ENCODE measurements around the gene ETFA. TPM values are rescaled to one million over a fixed set of nuclear protein-coding genes. Genes with fewer than 3 reads are reported as not detected.

ETFA gene
- total RNA-seq, 1 experiment from 2014 or later, result 273 TPM

DNA sequence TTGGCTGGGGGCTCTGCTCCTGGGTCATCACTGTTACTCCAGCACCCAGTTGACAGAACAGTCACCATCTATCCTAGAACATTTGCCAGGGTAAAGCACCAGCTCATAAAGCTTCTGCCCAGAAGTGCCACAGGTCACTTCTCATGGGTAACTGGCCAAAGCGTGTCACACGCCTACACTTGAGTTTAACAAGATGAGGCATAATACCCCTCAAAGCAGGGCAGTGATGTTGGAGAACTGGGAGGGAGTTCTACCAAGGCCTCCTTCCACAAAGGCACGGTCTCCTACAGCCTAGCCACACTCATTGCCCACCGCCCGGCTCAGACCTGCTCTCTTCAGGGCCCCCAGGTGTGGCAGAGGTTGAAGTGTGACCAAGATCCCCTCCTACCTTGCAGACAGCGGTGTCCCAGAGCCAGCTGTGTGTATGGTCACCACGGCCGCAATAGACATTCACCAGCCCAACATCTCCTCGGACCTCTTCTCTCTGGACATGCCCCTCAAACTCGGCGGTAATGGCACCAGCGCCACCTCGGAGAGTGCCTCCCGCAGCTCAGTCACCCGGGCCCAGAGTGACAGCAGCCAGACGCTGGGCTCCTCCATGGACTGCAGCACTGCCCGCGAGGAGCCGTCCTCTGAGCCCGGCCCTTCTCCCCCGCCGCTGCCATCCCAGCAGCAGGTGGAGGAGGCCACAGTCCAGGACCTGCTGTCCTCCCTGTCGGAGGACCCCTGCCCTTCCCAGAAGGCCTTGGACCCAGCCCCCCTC is 107.7 kb downstream of the ETFA start:
- no peak for DNase-seq (ENCODE audit: low spot score)
- in situ Hi-C loops (cut with HindIII; ENCODE audit: low sequenced_read_pairs), result no loop called here

DNA sequence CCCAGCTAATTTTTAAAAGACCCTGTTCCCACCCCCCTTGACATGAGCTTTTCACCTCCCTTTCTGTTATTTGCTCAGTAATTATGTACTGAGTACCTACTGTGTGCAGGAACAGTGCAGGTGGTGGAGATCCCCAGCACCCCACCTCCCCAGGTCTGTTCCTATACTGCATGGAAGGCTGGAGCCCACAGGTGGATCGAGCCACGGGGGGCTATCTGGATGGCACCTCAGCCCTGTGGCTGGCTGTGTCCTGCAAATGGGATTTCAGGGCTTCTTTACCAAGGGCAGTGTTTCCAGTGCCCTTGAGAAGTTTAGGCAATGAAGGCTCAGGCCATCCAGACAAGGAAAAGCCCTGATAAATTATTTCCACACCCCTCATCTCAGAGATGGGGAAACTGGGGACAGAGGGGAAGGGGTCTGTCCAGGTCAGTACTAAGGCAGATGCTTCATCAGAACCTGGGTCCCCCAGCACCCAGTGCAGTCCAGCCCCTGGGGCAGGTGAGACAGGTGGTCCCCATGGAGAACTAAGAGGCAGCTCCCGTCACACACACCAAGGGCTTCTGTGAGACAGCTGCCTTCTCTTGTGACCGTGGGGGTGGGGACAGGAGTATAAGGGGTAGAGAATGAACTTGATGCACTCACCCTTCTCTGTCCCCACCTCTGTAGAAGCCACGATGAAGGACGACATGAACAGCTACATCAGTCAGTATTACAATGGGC is 109.6 kb downstream of the ETFA start:
- DNase-seq (ENCODE audit: low spot score), result no peak
- in situ Hi-C loops (cut with HindIII; ENCODE audit: low sequenced_read_pairs), result no loop called here

DNA sequence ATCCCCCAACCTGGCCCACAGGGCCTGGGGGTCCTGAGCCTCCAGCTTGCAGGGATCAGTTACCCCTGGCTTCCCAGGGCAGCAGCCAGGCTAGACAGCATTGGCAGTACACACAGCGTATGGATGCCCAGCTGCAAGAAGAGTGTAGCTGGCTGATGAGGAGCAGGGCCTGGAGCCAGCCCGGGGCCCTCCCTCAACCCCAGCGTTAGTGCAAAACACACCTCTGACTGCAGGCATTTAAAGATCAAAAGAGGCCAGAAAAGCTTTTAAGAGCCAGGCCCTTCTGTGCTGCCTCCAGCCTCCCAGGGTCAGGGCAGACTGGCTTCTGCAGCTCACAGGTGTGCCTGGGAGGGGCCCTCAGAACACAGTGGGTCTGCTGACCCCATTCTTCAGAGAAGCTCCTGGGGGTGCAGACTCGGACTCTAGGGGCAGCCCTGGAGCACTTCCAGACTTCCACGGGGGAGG is 110.6 kb downstream of the ETFA start:
- in situ Hi-C loops (cut with HindIII; ENCODE audit: low sequenced_read_pairs), result no loop called here
- no peak for DNase-seq (ENCODE audit: low spot score)

DNA sequence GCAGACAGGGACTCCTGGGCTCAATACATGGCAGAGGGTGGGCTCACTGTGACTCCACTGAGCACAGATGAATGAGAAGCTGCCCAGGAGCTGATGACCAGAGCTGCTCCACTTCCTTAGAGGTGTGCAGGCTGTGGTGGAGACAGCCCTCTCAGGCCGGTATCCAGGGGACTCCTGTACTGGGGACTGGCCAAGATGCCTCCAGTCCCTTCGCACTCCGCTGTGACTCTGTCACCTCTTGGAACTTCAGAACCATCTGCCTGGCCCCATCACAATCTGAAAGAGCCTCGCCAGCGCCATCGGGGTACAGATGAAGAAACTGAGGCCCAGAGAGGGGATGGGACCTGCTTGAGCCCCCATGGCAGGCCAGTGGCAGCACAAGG is 111.2 kb downstream of the ETFA start:
- no peak for DNase-seq (ENCODE audit: low spot score)
- in situ Hi-C loops (cut with HindIII; ENCODE audit: low sequenced_read_pairs), result no loop called here

DNA sequence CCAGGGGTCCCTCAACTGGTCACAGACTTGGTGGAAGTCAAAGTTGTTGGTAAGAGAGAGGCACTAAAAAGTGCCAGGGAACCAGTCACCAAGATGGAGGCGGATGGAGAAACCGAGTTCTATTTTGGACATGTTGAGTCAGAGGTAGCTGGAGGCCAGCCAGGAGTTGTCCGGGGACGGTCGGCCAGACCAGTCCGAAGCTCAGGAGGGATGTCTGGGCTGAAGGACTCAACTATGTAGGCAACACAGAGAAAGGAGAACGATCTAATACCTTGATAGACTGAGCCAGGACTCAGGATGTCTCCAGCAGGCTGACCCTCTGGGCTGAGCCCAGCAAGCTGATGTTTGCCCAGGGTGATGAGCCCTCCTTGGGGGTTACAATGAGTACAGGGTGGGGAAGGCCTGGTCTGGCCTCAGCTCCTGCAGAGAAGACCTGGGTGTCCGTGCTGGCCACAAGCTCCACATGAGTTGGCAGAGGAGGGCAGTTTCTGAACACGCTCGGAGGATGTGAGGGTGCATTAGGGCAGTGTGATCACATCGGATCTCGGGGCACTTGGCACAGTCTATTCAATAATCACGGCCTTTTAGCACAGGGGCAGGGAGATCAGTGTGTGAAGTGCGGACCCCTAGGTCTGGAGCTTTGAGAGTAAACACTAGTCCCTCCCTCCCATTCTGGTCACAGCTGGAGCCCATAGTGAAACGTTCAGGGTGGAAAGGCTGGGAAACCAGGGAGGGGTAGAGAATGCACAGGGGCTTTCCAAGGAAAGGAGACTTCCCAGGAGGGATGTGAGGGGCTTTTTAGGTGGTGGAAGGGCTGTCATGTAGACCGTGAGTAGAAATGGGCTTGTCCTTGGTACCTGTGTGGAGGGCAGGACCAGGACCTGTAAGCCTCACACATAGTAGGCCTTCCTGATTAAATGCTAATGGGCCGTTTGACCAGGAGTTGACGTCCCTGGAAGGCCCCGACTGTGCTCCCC is 111.9 kb downstream of the ETFA start:
- in situ Hi-C loops (cut with HindIII; ENCODE audit: low sequenced_read_pairs), result no loop called here
- DNase-seq (ENCODE audit: low spot score), result peak; percentile 71

DNA sequence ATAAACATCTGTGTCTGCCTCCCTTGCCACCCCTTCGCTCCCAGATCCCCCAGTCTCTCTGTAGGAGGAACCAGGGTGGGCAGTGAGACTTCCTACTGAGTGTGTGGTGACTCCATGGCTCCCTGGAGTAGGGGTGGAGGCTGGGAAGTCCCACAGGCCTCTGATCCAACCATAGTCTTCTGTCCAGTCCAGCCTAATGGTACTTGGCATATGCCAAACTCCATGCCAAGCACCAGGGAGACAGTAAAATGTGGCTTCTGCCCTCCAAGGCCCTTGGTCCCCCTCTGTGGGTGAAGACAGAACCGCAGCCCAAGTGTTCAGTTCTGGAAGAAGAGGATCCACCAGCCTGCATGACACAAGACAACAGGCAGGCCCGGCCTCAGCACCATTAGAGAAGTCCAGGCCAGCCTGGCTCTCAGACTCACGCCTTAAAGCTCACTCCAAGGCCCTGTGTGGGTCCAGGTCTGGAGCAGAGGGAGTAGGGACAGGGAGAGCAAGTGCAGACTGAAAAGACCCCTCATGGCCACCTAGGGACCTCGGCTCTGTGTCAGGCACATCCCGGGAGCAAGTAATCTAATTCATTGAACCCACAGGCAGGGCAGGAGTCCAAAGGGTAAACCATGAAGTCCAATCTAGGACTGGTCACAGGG is 112.7 kb downstream of the ETFA start:
- in situ Hi-C loops (cut with HindIII; ENCODE audit: low sequenced_read_pairs), result no loop called here
- DNase-seq (ENCODE audit: low spot score), result peak; percentile 0

DNA sequence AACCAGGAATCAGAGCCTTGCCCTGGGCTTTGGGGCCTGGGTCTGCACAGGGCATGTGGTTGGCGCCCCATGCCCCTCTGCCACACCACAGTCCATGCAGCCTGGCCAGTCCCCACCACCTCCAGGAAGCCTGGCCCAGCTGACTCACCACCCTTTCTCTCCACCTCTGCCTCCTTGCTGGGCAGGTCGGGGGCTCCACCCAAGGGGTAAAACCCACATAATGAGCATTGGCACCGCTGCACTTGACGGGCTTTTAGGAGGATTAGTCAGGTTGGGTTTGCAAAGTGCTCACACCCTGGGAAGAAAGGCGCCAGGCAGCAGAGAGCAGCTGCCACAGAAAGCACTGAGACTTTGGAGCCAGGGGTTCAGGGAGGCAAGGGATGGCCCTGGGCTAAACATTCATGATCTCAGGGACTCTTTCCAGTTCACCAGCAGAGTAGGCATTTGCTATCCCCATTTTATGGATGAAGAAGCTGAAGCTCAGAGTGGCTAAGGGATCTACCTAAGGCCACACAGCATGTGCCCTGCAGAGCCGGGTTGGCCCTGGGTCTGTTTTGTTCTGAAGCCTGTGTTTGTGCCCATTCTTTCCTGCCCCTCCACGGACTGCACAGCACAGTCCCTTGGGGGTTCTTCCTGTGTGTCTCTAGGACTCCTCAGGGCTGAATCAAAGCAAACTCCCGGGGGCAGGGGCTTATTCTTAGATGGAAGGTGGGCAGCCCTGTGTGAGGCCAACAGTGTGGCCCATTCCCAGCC is 113.4 kb downstream of the ETFA start:
- in situ Hi-C loops (cut with HindIII; ENCODE audit: low sequenced_read_pairs), result no loop called here
- DNase-seq (ENCODE audit: low spot score), result no peak

DNA sequence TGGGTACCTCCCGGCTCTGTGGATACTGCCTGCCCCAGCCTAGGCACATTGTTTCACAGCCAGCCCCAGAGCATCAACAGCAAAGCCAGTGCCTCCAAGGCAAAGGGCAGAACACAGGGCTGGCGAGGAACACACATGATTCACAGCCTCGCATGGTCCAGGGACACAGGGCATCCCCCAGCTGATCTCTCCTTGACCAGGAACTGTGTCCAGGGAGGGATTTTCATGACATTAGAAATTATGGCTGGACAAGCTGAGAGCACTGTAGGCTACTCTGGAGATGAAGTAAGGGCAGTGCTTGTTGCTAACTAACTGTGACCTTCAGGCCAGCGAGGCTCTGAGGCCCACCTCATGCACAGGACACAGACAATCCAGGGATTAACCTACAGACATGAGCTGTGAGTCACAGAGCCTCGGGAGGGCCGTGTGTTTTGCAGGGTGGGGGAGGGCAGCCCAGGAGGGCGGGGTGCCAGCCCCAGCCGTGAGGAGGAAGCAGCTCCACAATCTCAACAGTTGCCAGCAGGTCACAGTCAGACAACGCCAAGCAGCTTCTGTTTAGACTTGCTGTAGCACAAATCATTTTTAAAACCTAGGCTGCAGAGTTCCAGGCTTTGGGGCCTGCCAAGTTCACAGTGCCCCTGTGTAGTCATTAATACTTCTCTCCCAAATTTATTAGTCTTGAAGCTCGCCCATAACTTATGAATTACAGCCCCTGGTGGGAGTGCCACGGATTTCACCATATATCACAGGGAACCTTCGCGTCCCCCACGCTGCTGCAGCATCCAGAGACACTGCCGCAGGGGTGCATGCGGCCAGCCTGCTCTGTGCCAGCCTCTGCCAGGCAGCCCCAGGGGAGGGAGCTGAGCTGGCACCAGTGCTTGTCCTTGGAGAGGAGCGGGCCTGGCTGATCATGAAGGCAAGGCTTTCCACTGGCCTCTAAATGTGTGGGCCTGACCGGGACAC is 114.7 kb downstream of the ETFA start:
- in situ Hi-C loops (cut with HindIII; ENCODE audit: low sequenced_read_pairs), result no loop called here
- DNase-seq (ENCODE audit: low spot score), result peak; percentile 93

DNA sequence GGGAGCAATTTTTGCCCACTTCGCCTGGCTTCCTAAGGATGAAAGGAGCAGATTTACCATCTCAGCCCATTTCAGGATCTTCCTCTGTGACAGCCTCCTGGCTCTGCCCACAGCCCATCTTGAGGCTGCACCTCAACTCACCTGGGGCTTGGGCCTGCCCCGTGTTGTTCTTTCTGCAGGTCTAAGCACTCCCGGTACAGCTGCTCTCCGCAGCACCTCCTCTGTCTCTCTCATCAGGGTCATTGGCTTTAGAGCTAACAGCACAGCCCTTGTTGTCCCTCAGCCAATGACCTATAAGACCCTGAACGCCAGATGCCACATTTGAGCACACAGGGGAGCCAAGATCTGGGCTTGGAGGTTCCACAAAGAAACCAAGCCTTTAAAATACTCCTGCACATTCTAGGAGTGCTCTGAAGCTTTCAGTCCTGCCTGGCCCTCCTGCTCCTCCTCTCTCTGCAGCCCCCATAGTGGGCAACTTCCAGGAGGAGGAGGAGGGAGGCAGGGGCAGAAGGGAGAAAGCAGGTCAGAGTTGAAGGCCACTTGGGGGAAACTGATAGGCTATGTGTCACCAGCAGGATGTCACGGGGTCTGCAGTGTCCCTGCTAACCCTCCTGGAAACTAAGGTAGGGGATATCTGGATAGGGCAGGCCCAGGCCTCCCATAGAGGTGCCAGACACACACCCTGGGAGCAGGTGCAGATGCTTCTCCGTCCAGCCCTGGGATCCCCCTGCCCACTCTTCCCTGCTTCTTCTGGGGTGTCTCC is 115.6 kb downstream of the ETFA start:
- in situ Hi-C loops (cut with HindIII; ENCODE audit: low sequenced_read_pairs), result no loop called here

DNA sequence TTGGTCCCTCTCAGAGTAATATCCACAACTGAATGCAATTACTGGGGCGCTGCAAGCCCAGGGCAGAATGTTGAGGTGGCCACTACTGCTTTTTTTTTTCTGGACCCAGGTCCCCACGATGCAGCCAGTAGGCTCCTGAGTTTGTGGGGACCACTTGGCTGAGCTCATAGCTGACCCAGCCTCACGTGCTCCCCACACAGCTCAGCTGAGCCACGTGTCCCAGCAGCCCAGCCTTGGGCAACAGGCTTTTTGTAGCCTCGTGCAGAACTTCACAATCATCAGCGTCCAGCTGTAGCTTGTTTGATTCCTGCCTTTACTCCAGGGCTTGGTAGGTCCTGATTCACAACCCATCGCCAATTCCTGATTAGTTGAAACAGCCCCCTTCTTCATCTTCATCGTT is 117.3 kb downstream of the ETFA start:
- in situ Hi-C loops (cut with HindIII; ENCODE audit: low sequenced_read_pairs), result no loop called here
- no peak for DNase-seq (ENCODE audit: low spot score)

More for the DNA sequence above, 115.6 kb downstream of the ETFA start:
- DNase-seq (ENCODE audit: low spot score), result no peak

DNA sequence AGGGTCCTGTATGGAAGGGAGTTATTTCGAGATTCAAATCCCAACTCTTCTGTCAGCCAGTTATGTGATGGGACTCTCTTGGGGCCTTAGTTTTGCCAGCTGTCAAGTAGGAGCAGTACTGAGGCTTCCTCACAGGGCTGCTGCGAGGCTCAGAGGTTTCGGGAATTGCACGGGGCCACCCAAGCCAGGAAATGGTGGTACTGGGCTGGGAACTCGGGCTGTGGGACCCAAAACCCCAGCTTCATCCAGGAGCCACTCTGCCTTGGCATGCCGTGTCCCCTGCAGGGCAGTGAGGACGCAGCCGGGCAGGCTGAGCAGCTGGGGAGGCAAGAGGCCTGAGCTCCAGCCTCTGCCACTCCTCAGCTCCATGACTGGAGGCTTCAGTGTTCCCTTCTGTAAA is 118.6 kb downstream of the ETFA start:
- no peak for DNase-seq (ENCODE audit: low spot score)
- in situ Hi-C loops (cut with HindIII; ENCODE audit: low sequenced_read_pairs), result no loop called here

DNA sequence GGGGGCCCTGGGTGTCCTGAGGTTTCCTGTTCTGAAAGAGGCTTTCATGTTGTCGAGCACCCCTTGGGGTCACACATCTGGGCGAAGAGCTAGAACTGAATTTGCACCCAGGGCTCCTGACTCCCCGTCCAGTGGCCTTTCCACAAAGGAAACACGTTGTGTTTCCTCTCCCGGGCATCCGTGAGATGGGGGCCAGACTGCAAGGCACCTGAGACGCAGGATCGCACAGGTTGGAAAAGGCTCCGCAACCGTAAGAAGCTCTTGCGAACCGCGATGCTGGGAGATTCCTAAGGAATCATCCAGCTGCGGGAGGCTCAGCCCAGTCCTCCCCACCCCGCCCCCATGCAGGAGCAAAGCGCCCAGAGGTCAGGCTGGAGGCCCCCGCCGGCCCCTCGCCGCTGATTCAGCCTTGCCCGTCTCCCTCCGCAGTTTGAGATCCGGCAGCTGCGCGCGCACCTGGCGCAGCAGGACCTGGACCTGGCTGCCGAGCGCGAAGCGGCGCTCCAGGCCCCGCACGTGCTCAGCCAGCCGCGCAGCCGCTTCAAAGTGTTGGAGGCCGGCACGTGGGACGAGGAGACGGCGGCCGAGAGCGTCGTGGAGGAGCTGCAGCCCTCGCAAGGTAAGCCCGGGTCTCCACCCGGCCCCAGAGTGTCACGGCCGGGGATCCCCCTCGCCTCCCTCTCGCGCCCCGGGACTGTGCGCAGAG is 119.6 kb downstream of the ETFA start:
- in situ Hi-C loops (cut with HindIII; ENCODE audit: low sequenced_read_pairs), result no loop called here
- DNase-seq (ENCODE audit: low spot score), result no peak

DNA sequence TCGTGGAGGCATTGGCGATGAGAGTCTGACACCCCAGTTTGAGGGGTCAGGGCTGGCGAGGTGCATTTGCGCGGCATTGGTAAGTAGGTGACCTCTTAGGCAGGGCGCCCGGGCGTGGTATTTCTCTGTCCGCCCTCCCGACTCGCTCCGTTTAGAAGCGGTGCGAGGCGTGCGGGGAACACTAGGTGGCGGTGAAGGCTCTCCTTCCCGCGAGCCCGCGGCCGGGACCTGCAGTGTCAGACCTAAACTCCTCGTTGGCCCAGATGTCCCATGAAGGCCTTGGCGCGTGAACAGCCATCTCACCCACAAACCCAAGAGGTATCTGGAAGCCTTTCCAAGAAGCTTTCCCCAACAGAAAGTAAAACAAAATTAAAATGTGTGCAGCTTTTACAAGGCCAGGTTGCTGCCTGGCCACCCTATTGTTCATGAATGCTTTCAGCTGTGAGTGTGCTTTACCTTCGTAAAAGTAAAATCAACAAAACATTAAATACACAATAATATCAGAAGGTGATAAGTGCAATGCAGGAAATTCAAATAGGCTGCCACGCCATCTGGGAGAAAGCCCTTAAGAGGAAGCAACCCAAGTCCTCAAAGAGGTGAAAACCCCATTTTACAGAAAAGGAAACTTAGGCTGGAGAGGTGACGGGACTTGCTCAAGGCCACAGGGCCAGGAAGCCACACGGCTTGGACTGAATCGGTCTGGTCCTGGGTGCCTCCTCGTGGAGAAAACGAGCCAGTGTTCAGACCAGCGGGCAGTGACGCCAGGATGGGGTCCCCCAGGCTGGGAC is 120.3 kb downstream of the ETFA start:
- DNase-seq (ENCODE audit: low spot score), result peak; percentile 89

DNA sequence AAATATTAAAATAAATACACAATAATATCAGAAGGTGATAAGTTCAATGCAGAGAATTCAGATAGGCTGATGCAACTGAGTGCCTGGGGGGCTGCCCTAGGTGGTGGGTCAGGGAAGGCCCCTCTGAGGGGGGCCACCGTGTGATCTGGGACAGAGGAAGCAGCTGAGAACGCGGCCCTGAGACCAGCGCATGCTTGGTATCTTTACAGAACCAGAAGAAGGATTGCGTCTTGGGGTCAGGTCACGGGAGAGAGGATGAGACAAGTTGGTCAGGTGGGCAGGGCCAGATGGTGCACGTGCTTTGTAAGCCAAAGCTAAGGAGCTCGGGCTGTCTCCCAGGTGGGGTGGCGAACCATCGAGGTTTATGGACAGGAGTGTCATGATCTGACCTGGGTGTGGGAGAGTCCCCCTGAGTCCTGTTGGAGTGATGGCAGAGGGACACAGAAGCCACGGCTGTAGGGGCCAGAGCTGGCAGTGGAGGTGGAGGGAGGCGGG is 121.2 kb downstream of the ETFA start:
- DNase-seq (ENCODE audit: low spot score), result no peak
- in situ Hi-C loops (cut with HindIII; ENCODE audit: low sequenced_read_pairs), result no loop called here

More for the DNA sequence above, 120.3 kb downstream of the ETFA start:
- in situ Hi-C loops (cut with HindIII; ENCODE audit: low sequenced_read_pairs), result no loop called here

DNA sequence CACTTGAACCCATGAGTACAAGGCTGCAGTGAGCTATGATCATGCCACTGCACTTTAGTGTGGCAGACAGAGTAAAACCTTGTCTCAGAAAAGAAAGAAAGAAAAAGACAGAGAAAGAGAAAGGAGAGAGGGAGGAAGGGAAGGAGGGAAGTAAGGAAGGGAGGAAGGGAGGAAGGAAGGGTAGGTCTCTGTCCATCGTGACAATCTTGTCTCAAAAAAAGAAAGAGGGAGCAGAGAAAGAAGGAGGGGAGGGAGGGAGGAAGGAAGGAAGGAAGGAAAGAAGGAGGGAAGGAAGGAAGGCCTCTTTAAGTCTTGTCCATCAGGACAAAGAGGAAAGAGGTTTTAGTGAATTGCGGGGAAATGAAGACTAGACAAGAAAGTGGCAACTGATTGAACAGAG is 122.2 kb downstream of the ETFA start:
- no peak for DNase-seq (ENCODE audit: low spot score)
- in situ Hi-C loops (cut with HindIII; ENCODE audit: low sequenced_read_pairs), result no loop called here

Data from G401 (cell line).